Gastrocnemius medialis (tissue), 4 donors: ENCODE results near the gene KTN1.

Source experiments
- POLR2A ChIP-seq, 2 donors: fragments of 450-650 bp; IDR thresholded peaks; one replicate each; pipeline ENCODE4 v1.6.1; 2017; ENCODE audit warnings: antibody characterized with exemption in 2 of 2, mild to moderate bottlenecking in 2 of 2, moderate library complexity in 2 of 2
- TF ChIP-seq, protein P1 (sequence below), 5 experiments: fragments of 450-650 bp in 3 of 5; fragments of 200-600 bp in 2 of 5; sonication (generic) in 2 of 5; IDR thresholded peaks in 4 of 5; conservative IDR thresholded peaks in 1 of 5; 1 replicate in 4 of 5; 2 replicates in 1 of 5; pipeline ENCODE4 v1.5.1; 2016 to 2019; ENCODE audit warnings: antibody characterized with exemption in 5 of 5, mild to moderate bottlenecking in 3 of 5, moderate library complexity in 3 of 5

DNA sequence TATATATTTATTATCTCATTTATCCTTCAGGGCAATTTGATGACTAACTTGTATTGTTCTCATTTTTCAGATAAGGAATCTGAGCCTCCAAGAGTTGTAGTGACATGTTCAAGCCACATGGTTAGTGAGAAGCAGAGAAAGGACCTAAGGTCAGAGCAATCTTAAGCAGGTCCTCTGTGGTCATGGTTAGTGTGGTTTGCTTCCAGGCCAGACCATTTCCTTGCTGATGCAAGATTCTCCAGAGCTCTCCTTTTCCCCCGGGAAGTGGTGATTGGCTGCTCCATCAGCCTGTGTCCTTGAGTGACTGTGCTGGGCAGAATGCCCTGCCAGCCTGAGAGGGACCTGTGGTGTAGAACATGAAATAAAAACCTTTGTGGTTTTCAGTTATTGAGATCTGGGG, 141.3 kb downstream of the KTN1 start:
- TF ChIP-seq, protein P1, sequence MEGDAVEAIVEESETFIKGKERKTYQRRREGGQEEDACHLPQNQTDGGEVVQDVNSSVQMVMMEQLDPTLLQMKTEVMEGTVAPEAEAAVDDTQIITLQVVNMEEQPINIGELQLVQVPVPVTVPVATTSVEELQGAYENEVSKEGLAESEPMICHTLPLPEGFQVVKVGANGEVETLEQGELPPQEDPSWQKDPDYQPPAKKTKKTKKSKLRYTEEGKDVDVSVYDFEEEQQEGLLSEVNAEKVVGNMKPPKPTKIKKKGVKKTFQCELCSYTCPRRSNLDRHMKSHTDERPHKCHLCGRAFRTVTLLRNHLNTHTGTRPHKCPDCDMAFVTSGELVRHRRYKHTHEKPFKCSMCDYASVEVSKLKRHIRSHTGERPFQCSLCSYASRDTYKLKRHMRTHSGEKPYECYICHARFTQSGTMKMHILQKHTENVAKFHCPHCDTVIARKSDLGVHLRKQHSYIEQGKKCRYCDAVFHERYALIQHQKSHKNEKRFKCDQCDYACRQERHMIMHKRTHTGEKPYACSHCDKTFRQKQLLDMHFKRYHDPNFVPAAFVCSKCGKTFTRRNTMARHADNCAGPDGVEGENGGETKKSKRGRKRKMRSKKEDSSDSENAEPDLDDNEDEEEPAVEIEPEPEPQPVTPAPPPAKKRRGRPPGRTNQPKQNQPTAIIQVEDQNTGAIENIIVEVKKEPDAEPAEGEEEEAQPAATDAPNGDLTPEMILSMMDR (IDR thresholded peaks at IDR 0.05 in 4 of 5, conservative IDR thresholded peaks at IDR 0.05 in 1 of 5), result no peak
- no peak for TF ChIP-seq POLR2A (IDR thresholded peaks at IDR 0.05)
